ENCODE data around the gene MRPL28. TPM values are rescaled to one million over a fixed set of nuclear protein-coding genes. Genes with fewer than 3 reads are reported as not detected.

Gene MRPL28
- total RNA-seq, 1 donor from 2014 or later, result 82.2 TPM

GRCh38 chr16:386641-387156, 16.4 kb upstream of the MRPL28 start:
- H3K27ac Mint-ChIP-seq, result peak overlapping the region; percentile 83
- Histone ChIP-seq H3K27me3 (peaks cover 27% of the 10 kb centered on the region), H3K9ac (no peak overlapping the region), H3K27ac (no peak overlapping the region), H3K4me2 (no peak overlapping the region), H3K4me1 (peaks cover 25% of the 10 kb centered on the region), H4K20me1 (ENCODE audit: low read depth) (peaks cover 20% of the 10 kb centered on the region), H3K36me3 (no peaks in the 10 kb centered on the region), H2AFZ (replicated peaks) (no peak overlapping the region), H3K9me3 (ENCODE audit: low read depth) (no peaks in the 10 kb centered on the region), H3K79me2 (ENCODE audit: low read depth) (no peaks in the 10 kb centered on the region), H3K4me3 (no peak overlapping the region), H3F3A (ENCODE audit: low read depth) (peaks cover 49% of the 10 kb centered on the region)
- peaks cover 11% of the 10 kb centered on the region for H3K27me3 Mint-ChIP-seq (ENCODE audit: insufficient read depth, low read depth)
- no peak for DNase-seq (ENCODE audit: low spot score)
- TF ChIP-seq EZH2 (IDR thresholded peaks at IDR 0.05) (no peak), CTCF (IDR thresholded peaks at IDR 0.05) (peak; percentile 17)
- H3K4me3 Mint-ChIP-seq, result no peak overlapping the region
- peaks cover 2% of the 10 kb centered on the region for H3K36me3 Mint-ChIP-seq
- H3K4me1 Mint-ChIP-seq, result peaks cover 51% of the 10 kb centered on the region
- H3K9me3 Mint-ChIP-seq, result peaks cover 3% of the 10 kb centered on the region

- Histone ChIP-seq H2AFZ (replicated peaks) (no peak overlapping the region), H3K27me3 (peaks cover 27% of the 10 kb centered on the region), H3K36me3 (no peaks in the 10 kb centered on the region), H3K9me3 (ENCODE audit: low read depth) (no peaks in the 10 kb centered on the region), H3K4me3 (peak overlapping the region; percentile 66), H3F3A (ENCODE audit: low read depth) (peaks cover 59% of the 10 kb centered on the region), H3K9ac (no peak overlapping the region), H3K27ac (no peak overlapping the region), H4K20me1 (ENCODE audit: low read depth) (peaks cover 45% of the 10 kb centered on the region), H3K79me2 (ENCODE audit: low read depth) (peaks cover 23% of the 10 kb centered on the region), H3K4me2 (peak overlapping the region; percentile 89), H3K4me1 (peaks cover 36% of the 10 kb centered on the region)
- H3K27ac Mint-ChIP-seq, result peak overlapping the region; percentile 34
- TF ChIP-seq EZH2phosphoT487 (IDR thresholded peaks at IDR 0.05), result no peak
- TF ChIP-seq CTCF (IDR thresholded peaks at IDR 0.05), result no peak
- no peak for TF ChIP-seq EZH2 (IDR thresholded peaks at IDR 0.05)
- peak; percentile 67 for DNase-seq (ENCODE audit: low spot score)
- H3K9me3 Mint-ChIP-seq, result no peaks in the 10 kb centered on the region
- peak overlapping the region; percentile 92 for H3K4me3 Mint-ChIP-seq
- peaks cover 15% of the 10 kb centered on the region for H3K27me3 Mint-ChIP-seq (ENCODE audit: insufficient read depth, low read depth)
- peaks cover 43% of the 10 kb centered on the region for H3K4me1 Mint-ChIP-seq
- no peaks in the 10 kb centered on the region for H3K36me3 Mint-ChIP-seq
Measured at GRCh38 chr16:383326-384051, 13.2 kb upstream of the MRPL28 start.

GRCh38 chr16:381789-382717, 11.7 kb upstream of the MRPL28 start, which contains the start of gene PGAP6:
Gene PGAP6, minus strand, starts transcription at chr16:381978. Its CDS starts 157 bp downstream, at chr16:381821.
- Histone ChIP-seq H2AFZ (replicated peaks) (no peak within 1 kb of the TSS), H3K4me2 (peak within 1 kb of the TSS; percentile 99), H3K4me3 (peak within 1 kb of the TSS; percentile 69), H3F3A (ENCODE audit: low read depth) (peaks cover 50% of the 10 kb centered on the region), H3K9ac (peak within 1 kb of the TSS; percentile 77), H3K79me2 (ENCODE audit: low read depth) (peaks cover 23% of the 10 kb centered on the region), H4K20me1 (ENCODE audit: low read depth) (peaks cover 50% of the 10 kb centered on the region), H3K36me3 (no peaks in the 10 kb centered on the region), H3K27me3 (peaks cover 27% of the 10 kb centered on the region), H3K9me3 (ENCODE audit: low read depth) (no peaks in the 10 kb centered on the region), H3K4me1 (peaks cover 32% of the 10 kb centered on the region), H3K27ac (no peak within 1 kb of the TSS)
- H3K4me1 Mint-ChIP-seq, result peaks cover 35% of the 10 kb centered on the region
- peak within 1 kb of the TSS; percentile 92 for H3K4me3 Mint-ChIP-seq
- TF ChIP-seq EZH2 (IDR thresholded peaks at IDR 0.05) (peak; percentile 73), EZH2phosphoT487 (IDR thresholded peaks at IDR 0.05) (no peak)
- peak; percentile 84 for DNase-seq (ENCODE audit: low spot score)
- no peaks in the 10 kb centered on the region for H3K36me3 Mint-ChIP-seq
- H3K27me3 Mint-ChIP-seq (ENCODE audit: insufficient read depth, low read depth), result peaks cover 13% of the 10 kb centered on the region
- H3K9me3 Mint-ChIP-seq, result no peaks in the 10 kb centered on the region
- no peak within 1 kb of the TSS for H3K27ac Mint-ChIP-seq

Data from neural progenitor cell (in vitro differentiated cells).